ENCODE data around the gene HERC2. TPM values are rescaled to one million over a fixed set of nuclear protein-coding genes. Genes with fewer than 3 reads are reported as not detected.

HERC2 gene
- total RNA-seq, 2 experiments from 2014 or later = 36.0 to 36.5 TPM

- Histone ChIP-seq H3K27ac (ENCODE audit: low read depth in 1 of 2, low read length in 2 of 2) (no peak overlapping the region), H3K9me3 (ENCODE audit: control insufficient read depth in 1 of 2, insufficient read depth in 1 of 2, low read length in 2 of 2) (no peaks in the 10 kb centered on the region), H3K27me3 (ENCODE audit: control insufficient read depth in 1 of 2, insufficient read depth in 2 of 2, low read length in 2 of 2) (no peaks in the 10 kb centered on the region), H3K4me1 (ENCODE audit: insufficient read depth, low read length) (peaks cover 1% of the 10 kb centered on the region), H3K36me3 (ENCODE audit: insufficient read depth, low read length) (peaks cover 61% of the 10 kb centered on the region), H3K4me3 (ENCODE audit: low read length) (no peak overlapping the region)
- no peak overlapping the region for H3K4me3 Mint-ChIP-seq
- DNase-seq = no peak
- H3K9me3 Mint-ChIP-seq = no peaks in the 10 kb centered on the region
- no peak overlapping the region for H3K27ac Mint-ChIP-seq
- H3K27me3 Mint-ChIP-seq = no peaks in the 10 kb centered on the region
- peaks cover 1% of the 10 kb centered on the region for H3K4me1 Mint-ChIP-seq (ENCODE audit: low read depth)
- intact Hi-C loops (cut with DNase I, micrococcal nuclease) = no loop called here
- ChIA-PET CTCF (no interaction called here), POLR2A (no interaction called here)
- no peak for ATAC-seq (ENCODE audit: poor library complexity)
- peaks cover 60% of the 10 kb centered on the region for H3K36me3 Mint-ChIP-seq (ENCODE audit: low read depth)
- no peak for TF ChIP-seq CTCF (IDR thresholded peaks at IDR 0.05)
Measured at GRCh38 chr15:28112962-28113361, 209.0 kb downstream of the HERC2 start.

- Mint-ChIP-seq H3K4me3 (no peak overlapping the region), H3K4me1 (ENCODE audit: low read depth) (peaks cover 4% of the 10 kb centered on the region), H3K36me3 (ENCODE audit: low read depth) (peaks cover 53% of the 10 kb centered on the region), H3K27ac (no peak overlapping the region), H3K27me3 (peaks cover 1% of the 10 kb centered on the region), H3K9me3 (no peaks in the 10 kb centered on the region)
- Histone ChIP-seq H3K4me1 (ENCODE audit: insufficient read depth, low read length) (peaks cover 9% of the 10 kb centered on the region), H3K27me3 (ENCODE audit: control insufficient read depth in 1 of 2, insufficient read depth in 2 of 2, low read length in 2 of 2) (no peaks in the 10 kb centered on the region), H3K9me3 (ENCODE audit: control insufficient read depth in 1 of 2, insufficient read depth in 1 of 2, low read length in 2 of 2) (no peaks in the 10 kb centered on the region), H3K27ac (ENCODE audit: low read depth in 1 of 2, low read length in 2 of 2) (no peak overlapping the region), H3K4me3 (ENCODE audit: low read length) (no peak overlapping the region), H3K36me3 (ENCODE audit: insufficient read depth, low read length) (peaks cover 56% of the 10 kb centered on the region)
- DNase-seq = no peak
- ATAC-seq (ENCODE audit: poor library complexity) = no peak
- ChIA-PET POLR2A (no interaction called here), CTCF (no interaction called here)
- intact Hi-C loops (cut with DNase I, micrococcal nuclease) = no loop called here
- TF ChIP-seq CTCF (IDR thresholded peaks at IDR 0.05) = no peak
Measured at GRCh38 chr15:28112101-28112760, 209.7 kb downstream of the HERC2 start.

- Mint-ChIP-seq H3K27ac (no peak overlapping the region), H3K4me1 (ENCODE audit: low read depth) (peaks cover 4% of the 10 kb centered on the region), H3K36me3 (ENCODE audit: low read depth) (peaks cover 51% of the 10 kb centered on the region), H3K27me3 (peaks cover 5% of the 10 kb centered on the region), H3K9me3 (no peaks in the 10 kb centered on the region), H3K4me3 (no peak overlapping the region)
- intact Hi-C loops (cut with DNase I, micrococcal nuclease) = no loop called here
- Histone ChIP-seq H3K27ac (ENCODE audit: low read depth in 1 of 2, low read length in 2 of 2) (no peak overlapping the region), H3K9me3 (ENCODE audit: control insufficient read depth in 1 of 2, insufficient read depth in 1 of 2, low read length in 2 of 2) (no peaks in the 10 kb centered on the region), H3K36me3 (ENCODE audit: insufficient read depth, low read length) (peaks cover 49% of the 10 kb centered on the region), H3K27me3 (ENCODE audit: control insufficient read depth in 1 of 2, insufficient read depth in 2 of 2, low read length in 2 of 2) (no peaks in the 10 kb centered on the region), H3K4me3 (ENCODE audit: low read length) (no peak overlapping the region), H3K4me1 (ENCODE audit: insufficient read depth, low read length) (peaks cover 10% of the 10 kb centered on the region)
- CTCF ChIA-PET = no interaction called here
- POLR2A ChIA-PET = no interaction called here
- DNase-seq (no peak), ATAC-seq (ENCODE audit: poor library complexity) (no peak)
- TF ChIP-seq CTCF (IDR thresholded peaks at IDR 0.05) = no peak
Measured at GRCh38 chr15:28111543-28111942, 210.4 kb downstream of the HERC2 start.

Data from CD4-positive, alpha-beta T cell (primary cell).